Fibroblast of lung (primary cell): Measurements from ENCODE around the gene NEDD4.

ENCODE experiments used
- EZH2 ChIP-seq: IDR thresholded peaks from 2 replicates; pipeline ENCODE4 v1.5.1; 2012; ENCODE audit warnings: low read length, control low read depth, mild to moderate bottlenecking; ENCODE audit errors: missing control alignments
- TF ChIP-seq, protein P1 (sequence below), 2 donors: IDR thresholded peaks in 1 of 2; conservative IDR thresholded peaks in 1 of 2; 1 replicate in 1 of 2; 2 replicates in 1 of 2; pipeline ENCODE4 v1.5.1; 2011 to 2012; ENCODE audit warnings: low read length in 2 of 2, control low read depth in 1 of 2, inconsistent platforms in 1 of 2, low read depth in 1 of 2, mild to moderate bottlenecking in 1 of 2

DNA sequence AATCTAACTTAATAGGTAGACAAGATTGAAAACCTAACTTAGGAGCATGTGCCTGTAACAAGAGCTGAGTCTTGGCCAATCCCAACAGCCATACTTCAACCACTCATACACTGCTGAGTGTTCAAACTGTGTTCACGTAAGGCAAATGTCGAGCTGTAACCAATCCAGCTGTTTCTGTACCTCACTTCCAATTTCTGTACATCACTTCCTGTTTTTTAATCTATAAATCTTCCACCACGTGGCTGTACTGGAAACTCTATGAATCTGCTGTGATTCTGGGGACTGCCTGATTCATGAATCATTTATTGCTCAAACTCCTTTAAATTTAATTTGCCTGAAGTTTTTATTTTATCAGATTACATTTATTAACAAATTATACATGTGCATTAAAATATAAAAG, 44.6 kb upstream of the NEDD4 start:
- TF ChIP-seq, protein P1, sequence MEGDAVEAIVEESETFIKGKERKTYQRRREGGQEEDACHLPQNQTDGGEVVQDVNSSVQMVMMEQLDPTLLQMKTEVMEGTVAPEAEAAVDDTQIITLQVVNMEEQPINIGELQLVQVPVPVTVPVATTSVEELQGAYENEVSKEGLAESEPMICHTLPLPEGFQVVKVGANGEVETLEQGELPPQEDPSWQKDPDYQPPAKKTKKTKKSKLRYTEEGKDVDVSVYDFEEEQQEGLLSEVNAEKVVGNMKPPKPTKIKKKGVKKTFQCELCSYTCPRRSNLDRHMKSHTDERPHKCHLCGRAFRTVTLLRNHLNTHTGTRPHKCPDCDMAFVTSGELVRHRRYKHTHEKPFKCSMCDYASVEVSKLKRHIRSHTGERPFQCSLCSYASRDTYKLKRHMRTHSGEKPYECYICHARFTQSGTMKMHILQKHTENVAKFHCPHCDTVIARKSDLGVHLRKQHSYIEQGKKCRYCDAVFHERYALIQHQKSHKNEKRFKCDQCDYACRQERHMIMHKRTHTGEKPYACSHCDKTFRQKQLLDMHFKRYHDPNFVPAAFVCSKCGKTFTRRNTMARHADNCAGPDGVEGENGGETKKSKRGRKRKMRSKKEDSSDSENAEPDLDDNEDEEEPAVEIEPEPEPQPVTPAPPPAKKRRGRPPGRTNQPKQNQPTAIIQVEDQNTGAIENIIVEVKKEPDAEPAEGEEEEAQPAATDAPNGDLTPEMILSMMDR (conservative IDR thresholded peaks at IDR 0.05 in 1 of 2, IDR thresholded peaks at IDR 0.05 in 1 of 2; ENCODE audit: low read depth in 1 of 2, low read length in 2 of 2), result no peak
- no peak for TF ChIP-seq EZH2
